Stimulated activated CD4-positive, alpha-beta T cell treated with anti-CD3 and anti-CD28 coated beads, Interleukin-2, amount 100 ng/mL, for 4 hours (primary cell): ENCODE measurements around the gene KRT23.
"Not testable (repeated sequence)": the region's sequence is repeated elsewhere in the genome, so short reads cannot be mapped to it uniquely, and the experiment has no call there.

ENCODE experiments used
- DNase-seq: peaks from one replicate; pipeline ENCODE4 v3.0.0-alpha.2; 2020; ENCODE audit warnings: low read depth

Gene KRT23

GRCh38 chr17:40950176-40950575, 12.7 kb upstream of the KRT23 start:
- no peak for DNase-seq

GRCh38 chr17:40949418-40949817, 12.0 kb upstream of the KRT23 start:
- no peak for DNase-seq

DNA sequence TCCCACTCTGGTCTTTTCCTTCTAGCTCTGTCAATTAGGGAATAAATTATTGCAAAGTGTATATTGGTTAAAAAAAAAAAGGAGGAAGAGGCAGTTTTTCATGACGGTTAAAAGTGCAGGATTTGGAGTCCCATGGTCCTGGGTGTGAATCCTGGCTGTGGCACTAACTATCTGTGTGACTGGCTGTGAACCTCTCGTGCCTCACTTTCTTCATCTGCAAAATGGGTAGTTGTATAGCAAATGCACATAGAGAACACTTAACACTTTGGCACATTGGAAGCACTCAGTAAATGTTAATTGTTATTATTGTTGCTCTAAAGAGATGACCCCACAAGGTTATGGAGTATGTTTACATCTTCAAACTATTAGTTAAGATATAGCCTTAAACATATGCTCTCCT, 10.5 kb upstream of the KRT23 start:
- no peak for DNase-seq

GRCh38 chr17:40945414-40945813, 8.0 kb upstream of the KRT23 start:
- DNase-seq, result no peak

DNA sequence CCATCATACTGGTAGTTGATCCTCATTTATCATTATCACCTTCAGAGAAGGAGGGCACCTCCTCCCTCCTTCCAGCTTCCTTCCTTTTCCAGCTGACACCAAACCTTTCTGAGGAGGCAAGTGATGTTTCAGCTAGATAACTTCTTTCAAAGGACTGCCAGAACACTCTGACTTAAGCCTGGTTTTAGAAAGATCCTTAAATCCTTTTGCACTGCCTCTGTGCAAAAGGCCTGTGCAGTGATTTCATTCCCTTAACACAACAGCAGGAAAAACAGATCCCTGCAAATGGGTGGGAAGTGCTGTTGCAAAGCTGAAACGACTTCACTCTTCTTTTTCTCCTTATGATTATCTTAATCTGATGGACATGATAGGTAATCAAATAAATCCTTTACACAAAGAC, 7.1 kb upstream of the KRT23 start:
- DNase-seq, result no peak

GRCh38 chr17:40942553-40942952, 5.1 kb upstream of the KRT23 start:
- no peak for DNase-seq

GRCh38 chr17:40940266-40940665, 2.8 kb upstream of the KRT23 start:
- no peak for DNase-seq

DNA sequence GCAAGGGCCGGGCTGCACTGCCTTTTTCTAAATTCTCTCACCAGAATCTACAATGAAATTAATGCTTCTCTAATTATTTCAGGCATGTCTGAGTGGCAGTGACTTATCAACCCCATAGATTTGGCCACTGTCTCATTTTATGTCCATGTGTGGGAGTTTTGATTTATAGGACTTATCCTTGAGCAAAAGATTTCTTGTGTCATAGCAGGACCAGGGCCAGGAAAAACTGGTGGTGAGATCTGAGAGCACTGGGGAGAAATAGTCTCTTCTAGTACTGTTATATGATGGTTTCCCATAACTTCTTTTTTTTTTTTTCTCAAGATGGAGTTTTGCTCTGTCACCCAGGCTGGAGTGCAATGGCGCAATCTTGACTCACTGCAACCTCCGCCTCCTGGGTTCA, 1.5 kb upstream of the KRT23 start:
- no peak for DNase-seq

GRCh38 chr17:40936976-40937375, 470 bp downstream of the KRT23 start:
- no peak for DNase-seq

DNA sequence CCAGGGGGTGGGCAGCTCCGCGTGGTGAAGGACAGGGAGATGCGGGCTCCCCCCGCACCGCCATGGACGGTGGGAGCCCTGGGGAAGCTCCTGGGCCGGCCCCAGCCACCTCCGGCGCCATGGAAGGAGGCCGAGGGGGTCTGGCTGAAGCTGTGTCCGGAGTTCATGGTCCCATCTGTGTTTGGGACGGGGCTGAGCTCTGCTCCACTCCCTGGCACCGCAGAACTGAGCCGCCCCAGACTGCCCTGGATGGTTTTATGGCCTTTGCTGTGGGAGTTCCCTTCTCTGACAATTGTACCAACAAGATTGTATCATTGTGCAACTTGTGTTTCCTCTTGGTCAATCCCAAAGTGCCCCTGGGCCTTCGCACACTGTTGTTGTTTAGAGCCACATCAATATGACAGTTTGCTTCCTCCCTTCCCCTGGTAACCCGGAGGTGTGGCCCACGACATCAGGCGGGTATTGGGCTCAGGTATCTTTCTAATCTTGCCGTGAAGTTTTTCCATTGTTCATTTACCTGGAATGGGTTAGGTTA, 942 bp downstream of the KRT23 start:
- DNase-seq, result no peak

DNA sequence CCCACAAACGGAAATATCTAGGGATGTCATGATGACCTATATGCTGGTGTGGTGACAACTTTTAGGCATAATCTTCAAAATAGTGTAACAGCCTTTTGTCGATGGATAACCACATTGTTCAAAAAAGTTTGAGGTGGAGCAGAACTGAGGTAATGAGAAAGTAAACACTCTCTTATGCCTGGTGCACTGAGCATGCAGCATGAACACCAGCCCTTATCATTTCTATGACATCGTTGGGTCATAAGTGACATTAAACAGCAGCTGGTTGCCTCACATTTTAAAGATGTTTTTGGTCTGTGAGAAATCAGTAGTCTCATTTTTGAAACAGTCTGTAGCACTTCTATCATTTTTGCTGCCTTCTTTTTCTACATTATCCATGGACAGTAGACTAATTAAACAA, 1.8 kb downstream of the KRT23 start:
- DNase-seq, result no peak

- no peak for DNase-seq
These were observed 4.8 kb downstream of the KRT23 start for GRCh38 chr17:40932608-40933007.

DNA sequence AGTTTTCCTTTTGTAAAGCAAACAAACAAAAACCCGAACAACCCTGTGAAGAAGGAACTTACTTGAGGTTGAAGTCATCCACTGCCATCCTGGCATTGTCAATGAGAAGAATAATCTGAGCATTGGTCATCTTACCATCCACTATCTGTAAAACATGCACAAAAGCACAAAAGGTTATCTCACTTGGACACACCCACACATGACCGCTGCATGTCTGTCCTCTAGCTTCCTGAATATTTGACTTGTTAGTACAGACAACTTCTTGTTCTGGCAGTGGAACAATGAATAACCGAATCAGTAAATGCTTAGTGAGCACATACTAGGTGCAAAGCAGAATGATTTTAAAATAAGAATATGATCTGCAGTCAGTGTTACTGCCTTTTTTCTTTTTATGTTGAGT, 6.1 kb downstream of the KRT23 start:
- DNase-seq, result no peak

- DNase-seq, result no peak
These were observed 11.1 kb downstream of the KRT23 start for GRCh38 chr17:40926341-40926740.

GRCh38 chr17:40922239-40922638, 15.2 kb downstream of the KRT23 start:
- no peak for DNase-seq

DNA sequence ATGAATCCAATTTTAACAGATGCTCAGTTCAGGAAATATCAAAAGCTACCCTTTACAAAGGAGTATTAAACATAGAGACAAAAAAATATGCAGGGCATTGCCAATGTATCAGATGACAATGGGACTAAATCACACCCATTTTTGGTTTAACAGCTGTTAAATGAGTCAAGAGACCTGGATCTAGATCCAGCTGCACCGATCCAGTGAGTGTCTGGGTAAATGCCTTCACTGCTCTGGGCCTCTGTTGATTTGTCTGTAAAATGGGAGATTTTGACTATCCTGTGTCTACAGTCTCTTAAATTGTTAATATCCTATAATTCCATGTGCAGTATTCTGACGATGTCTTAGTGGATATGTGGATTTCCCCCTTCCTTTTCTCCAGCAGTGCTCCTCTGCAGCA, 16.4 kb downstream of the KRT23 start:
- no peak for DNase-seq

DNA sequence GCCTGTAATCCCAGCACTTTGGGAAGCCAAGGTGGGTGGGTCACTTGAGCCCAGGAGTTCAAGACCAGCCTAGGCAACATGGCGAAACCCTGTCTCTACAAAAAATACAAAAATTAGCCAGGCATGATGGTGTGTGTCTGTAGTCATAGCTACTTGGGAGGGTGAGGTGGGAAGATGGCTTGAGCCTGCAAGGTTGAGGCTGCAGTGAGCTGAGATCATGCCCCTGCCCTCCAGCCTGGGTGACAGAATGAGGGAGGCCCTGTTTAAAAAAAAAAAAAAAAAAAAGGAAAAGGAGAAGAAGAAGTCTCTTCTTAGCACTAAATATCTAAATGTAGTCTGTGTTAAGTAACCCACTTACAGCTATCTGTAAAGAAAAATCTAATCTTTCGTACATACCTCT, 20.3 kb downstream of the KRT23 start:
- not testable (repeated sequence) for DNase-seq

- DNase-seq, result no peak
These were observed 21.1 kb downstream of the KRT23 start for GRCh38 chr17:40916366-40916765.

DNA sequence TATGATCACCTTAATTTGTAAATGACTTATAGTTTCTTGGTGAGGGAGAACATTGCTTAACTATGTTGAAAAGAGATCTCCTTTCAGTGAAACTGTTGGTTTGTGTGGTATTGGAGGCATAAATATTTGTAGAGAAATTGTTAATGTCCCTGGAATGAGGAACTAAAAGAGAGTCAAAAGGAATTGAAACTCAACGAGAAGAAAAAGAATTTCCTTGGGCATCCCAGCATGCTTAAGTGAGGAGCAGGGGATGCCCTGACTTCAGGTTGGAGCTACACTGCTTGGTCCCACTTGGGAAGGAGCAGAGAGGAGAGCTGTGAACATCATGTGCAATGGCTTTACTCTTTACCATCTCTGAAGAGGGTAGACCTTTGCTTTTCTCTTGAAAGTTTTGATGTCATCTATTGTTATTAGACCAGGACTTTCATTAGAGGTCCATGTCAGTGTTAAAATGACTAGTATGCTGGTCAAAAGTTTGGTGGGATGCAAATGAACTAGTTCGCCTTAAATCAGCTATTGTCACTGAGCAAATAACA, 21.7 kb downstream of the KRT23 start:
- DNase-seq, result no peak

DNA sequence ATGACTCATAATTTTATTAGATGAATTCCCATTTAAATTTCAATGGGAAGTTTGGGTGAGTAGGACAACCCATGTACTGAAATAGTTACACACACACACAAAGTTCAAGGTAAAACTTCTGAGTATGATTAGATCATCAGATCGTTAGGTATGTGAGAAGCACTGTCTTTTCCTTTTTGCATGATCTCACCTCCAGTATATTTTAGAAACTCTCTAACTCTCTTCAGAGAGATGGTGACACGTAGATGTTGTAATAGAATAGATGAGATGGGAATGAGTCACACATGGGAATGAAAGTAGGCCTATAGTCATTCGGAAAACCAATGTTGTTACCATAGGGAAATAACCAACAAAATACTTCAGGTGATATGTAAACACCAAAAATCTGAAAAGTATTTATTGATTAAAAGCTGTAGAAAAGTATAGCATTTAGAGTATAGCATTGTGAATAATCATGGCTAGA, 22.2 kb downstream of the KRT23 start:
- no peak for DNase-seq

- no peak for DNase-seq
These were observed 23.2 kb downstream of the KRT23 start for GRCh38 chr17:40914075-40914855.

GRCh38 chr17:40912486-40913210, 24.8 kb downstream of the KRT23 start:
- DNase-seq, result no peak

DNA sequence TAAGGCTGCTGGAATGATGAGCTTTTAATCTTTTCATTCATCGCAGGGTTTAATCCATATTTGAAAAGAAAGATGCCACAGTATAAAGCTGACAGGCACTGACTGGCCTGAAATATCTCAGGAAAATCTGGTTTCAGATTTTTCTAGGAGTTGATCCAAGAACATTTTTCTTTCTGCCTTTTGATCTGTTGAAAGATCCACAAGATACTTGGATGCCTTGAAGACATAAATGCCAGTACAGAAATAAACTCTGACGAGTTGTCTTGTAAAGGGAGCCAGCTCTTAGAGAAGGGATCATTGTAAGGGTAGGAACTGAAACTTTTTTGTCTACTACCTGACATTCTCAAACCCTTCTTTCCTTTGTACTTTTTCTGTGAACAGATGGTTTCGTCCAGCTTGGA, 27.0 kb downstream of the KRT23 start:
- no peak for DNase-seq
